LNCaP clone FGC (cell line): ENCODE data around the gene CEP164.

Experiments used
- DNase-seq: peaks from one replicate; pipeline ENCODE4 v3.0.0-alpha.2; 2011; ENCODE audit warnings: low read depth
- H3K4me3 ChIP-seq: 2 replicates; pipeline ENCODE4 v1.5.1; 2011; ENCODE audit warnings: mild to moderate bottlenecking, low read depth, low read length, control low read depth
- CTCF ChIP-seq: IDR thresholded peaks from 2 replicates; pipeline ENCODE4 v1.5.1; 2012; ENCODE audit warnings: mild to moderate bottlenecking; ENCODE audit not compliant: control insufficient read depth, insufficient read depth; ENCODE audit errors: extremely low read depth

The CEP164 gene

DNA sequence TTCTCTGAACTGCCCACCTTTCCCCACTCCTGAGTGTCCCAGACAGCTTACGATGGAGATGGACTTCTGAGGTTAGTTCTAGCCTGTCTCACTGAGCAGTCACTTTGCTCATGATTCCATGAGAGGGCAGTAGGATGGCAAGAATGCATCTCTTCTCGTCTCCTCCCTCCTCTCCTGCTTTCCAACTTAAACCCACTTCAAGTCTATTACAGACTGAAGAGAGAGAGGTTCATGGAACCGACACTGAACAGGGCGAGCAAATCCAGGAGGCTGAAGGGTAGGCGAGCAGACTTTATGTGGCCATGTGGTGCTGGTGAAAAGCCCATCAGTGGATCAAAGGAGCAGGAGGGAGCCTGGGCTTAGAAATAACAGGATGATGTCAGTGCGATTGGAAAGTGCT is 38.6 kb downstream of the CEP164 start:
- no peak for DNase-seq
- TF ChIP-seq CTCF: no peak
- H3K4me3 ChIP-seq: no peak overlapping the region

GRCh38 chr11:117366875-117367274 is 39.2 kb downstream of the CEP164 start:
- no peak for DNase-seq
- no peak for TF ChIP-seq CTCF
- H3K4me3 ChIP-seq: no peak overlapping the region

GRCh38 chr11:117369534-117369933 is 41.9 kb downstream of the CEP164 start:
- no peak for TF ChIP-seq CTCF
- no peak for DNase-seq

DNA sequence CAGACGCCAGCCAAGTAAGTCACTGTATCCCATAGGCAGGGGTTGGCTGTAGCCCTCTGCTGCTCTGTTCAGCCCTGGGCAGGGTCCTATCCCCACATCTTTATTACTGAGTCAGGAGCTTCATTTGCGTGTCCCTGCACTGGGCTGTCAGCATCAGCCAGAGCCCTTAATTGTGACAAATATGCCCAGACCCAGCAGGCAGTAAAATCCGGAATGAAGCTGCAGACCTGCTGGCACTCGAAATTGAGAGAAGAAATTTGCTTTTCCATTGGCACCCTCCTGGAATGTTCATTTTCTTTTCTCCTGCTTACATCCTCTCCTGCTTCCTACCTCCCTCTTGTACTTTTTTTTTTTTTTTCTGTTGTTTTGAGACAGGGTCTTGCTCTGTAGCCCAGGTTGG is 43.8 kb downstream of the CEP164 start:
- no peak for TF ChIP-seq CTCF
- DNase-seq: no peak
- H3K4me3 ChIP-seq: no peak overlapping the region

More at GRCh38 chr11:117369534-117369933, 41.9 kb downstream of the CEP164 start:
- no peak overlapping the region for H3K4me3 ChIP-seq

- no peak for TF ChIP-seq CTCF
- no peak for DNase-seq
- no peak overlapping the region for H3K4me3 ChIP-seq
Observed at GRCh38 chr11:117374316-117375055, 46.8 kb downstream of the CEP164 start.

DNA sequence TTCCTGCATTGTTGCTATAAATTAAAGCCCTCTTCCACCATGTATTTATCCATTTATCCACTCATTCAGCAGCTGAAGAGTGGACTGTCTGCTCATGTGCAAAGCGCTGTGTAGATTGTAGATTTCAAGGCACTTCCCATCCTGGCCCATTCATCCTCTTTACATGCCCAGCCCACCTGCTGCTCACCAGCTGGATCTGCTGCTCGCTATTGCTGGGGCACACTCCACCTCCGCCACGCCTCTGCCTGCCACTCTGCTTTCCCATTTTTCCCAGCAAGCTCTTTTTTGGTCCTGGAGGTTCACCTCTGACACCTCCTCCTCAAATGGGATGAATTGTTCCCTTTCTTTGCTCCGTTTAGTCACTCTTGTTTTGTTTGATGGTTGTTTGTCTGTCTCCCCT is 48.3 kb downstream of the CEP164 start:
- H3K4me3 ChIP-seq: no peak overlapping the region
- no peak for TF ChIP-seq CTCF
- no peak for DNase-seq

DNA sequence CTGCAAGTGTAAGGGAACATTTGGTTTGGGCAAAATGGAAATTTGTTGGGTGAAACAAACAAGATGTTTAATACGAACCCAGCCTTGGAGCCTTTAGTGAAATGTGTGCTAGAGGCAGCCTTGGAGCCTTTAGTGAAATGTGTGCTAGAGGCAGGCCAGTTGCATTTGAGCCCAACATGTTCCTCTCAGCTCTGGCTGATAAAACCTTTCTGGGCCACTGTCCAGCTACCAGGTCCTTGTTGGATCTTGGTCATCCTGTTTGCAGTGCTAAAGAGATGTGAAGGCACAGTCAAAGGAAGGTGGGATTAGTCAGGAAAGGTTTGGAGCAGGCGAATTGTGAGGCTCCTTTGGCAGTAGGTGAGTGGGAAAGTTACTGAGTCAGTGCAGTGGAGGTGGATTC is 48.9 kb downstream of the CEP164 start:
- no peak overlapping the region for H3K4me3 ChIP-seq
- no peak for TF ChIP-seq CTCF
- DNase-seq: peak; percentile 32
